Measurements from ENCODE around the gene EN2.

DNA sequence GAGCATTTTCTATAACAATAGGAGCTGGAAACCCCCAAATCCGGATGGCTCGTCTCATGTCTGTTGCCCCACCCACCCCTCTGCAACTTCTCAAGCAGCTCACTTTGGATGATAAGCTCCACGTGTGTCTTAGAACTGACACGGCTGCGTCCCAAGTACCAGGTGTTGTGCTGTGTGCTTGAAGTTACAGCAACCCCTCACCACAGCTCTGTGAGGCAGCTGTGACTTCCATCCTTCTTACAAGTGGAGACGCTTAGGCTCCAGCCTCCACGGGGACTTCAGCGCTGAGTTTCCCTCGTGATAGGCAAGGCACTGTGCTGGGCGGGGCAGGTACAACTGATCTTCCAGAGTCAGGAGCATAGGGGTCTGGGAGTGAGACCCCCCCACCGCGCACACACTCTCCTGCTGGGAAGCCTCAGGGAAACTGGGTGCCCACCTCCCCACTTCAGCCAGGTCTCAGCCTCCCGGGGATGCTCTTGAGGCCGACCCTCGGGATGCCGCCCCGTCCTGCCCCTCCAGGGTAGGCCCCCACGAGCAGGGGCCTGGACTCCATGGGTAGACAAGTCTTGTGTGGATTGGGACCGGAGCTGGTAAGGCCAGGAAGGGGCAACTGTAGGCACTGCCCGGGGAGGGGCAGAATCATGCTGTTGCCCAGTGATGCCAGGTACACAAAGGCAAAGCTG, 31.4 kb downstream of the EN2 start:
- TF ChIP-seq, protein P1, sequence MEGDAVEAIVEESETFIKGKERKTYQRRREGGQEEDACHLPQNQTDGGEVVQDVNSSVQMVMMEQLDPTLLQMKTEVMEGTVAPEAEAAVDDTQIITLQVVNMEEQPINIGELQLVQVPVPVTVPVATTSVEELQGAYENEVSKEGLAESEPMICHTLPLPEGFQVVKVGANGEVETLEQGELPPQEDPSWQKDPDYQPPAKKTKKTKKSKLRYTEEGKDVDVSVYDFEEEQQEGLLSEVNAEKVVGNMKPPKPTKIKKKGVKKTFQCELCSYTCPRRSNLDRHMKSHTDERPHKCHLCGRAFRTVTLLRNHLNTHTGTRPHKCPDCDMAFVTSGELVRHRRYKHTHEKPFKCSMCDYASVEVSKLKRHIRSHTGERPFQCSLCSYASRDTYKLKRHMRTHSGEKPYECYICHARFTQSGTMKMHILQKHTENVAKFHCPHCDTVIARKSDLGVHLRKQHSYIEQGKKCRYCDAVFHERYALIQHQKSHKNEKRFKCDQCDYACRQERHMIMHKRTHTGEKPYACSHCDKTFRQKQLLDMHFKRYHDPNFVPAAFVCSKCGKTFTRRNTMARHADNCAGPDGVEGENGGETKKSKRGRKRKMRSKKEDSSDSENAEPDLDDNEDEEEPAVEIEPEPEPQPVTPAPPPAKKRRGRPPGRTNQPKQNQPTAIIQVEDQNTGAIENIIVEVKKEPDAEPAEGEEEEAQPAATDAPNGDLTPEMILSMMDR (IDR thresholded peaks at IDR 0.05), result no peak
- TF ChIP-seq EZH2 (IDR thresholded peaks at IDR 0.05; ENCODE audit: borderline replicate concordance, insufficient read depth, low read depth, low read length, poor library complexity, severe bottlenecking), result no peak
